ENCODE data around the gene TUT4.
A peak's percentile ranks its signal among the peaks of the same experiment; 100 is the strongest.

Gene TUT4

DNA sequence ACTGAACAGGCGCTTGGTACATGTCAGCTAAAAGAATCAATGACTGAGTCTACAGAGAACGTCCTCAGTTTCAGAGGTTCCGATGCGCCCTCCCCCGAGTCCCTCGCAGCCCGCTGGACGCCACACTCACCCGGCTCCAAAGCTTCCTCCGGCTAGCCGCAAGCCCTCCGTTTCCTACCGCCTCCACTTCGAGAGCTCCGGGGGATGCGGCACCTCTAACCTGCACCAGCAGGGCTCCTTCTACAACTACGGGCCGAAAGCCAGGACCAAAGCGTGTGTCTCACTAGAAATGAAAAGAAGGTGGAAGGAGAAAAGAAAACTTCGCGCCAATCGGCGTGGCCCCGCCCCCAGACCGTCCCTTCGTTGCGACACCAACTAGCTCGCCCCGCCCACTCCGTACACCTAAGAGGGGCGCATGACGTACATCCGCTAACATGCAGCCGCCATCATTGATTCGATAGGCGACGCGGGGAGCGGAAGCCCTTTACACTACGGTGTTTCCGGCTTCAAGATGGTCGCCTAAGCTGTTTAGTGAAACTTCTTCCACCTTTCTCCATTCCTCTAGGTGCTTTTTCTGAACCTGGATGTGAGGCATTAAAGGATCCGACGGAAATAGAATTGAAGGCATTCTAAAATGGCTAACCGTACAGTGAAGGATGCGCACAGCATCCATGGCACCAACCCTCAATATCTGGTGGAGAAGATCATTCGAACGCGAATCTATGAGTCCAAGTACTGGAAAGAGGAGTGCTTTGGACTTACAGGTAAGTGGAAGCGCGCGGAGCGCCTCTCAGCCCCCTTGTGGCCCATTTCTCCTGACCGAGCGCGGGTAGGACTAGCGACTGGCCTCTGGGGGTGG is 148.5 kb downstream of the TUT4 start, which contains the start of the genes ORC1 and PRPF38A:
Gene ORC1 (minus strand): TSS at position 308 of the 859 bp plus-strand sequence. CDS start 2,200 bp downstream, outside the sequence.
Gene PRPF38A (plus strand): TSS at position 487 of the 859 bp plus-strand sequence. CDS start 148 bp downstream, at position 635.
- peak; percentile 99 for DNase-seq (ENCODE audit: low read depth, low spot score)

DNA sequence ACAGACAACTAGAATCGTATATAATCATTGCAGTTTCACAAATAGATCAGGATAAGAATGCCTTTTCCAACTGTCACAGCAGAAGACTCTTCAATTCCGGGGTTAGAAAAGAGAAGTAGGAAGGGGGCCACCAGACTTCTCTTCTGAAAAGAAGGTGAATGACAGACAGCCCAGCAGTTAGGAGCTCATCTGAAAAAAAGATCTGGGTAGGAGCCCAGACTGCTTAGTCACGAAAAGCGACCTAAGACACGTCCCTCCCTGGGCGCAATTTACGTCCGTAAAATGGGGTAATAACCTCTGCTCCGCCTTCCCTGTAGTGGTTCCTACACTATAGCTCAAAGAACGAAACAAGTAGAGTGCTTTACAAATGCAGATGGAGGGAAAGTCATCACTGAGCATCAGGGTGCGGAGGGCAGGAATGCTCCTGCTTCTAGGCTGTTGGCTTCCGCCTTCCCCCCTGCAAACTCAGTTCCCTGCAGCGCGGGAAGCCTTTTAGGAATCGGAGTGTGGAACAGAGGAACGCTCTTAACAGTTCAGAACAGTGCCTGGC is 149.3 kb downstream of the TUT4 start:
- DNase-seq (ENCODE audit: low read depth, low spot score) = peak; percentile 72

DNA sequence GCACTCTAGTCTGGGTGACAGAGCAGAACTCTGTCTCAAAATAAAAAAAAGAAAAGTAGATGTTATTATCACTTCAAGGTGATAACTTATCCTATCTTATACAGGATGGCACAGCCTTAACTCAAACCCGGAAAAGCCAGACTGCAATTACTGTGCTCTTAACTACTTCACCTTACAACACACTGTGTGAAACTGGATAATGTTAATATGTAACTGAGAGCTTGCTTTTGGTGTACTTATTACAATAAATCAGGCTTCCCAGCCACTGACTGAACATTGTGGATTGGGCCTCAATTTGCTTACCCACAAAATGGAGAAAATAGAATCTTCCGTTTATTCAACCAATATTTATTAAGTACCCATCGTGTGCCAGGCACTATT is 150.0 kb downstream of the TUT4 start:
- DNase-seq (ENCODE audit: low read depth, low spot score) = no peak

DNA sequence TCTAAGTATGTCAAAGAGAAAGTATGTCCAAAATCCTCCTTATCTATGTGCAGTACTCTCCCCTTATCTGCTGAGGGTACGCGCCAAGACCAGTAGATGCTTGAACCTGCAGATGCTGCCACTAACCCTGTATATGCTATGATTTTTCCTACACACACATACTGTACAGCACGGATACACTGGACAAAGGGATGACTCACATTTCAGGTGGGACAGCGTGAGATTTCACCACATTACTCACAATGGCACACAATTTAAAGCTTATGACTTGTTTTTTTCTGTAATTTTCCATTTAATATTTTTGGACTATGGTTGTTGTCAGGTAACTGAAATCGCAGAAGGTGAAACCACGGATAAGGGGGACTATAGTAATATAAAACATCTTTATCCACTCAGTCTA is 152.8 kb downstream of the TUT4 start:
- no peak for DNase-seq (ENCODE audit: low read depth, low spot score)

DNA sequence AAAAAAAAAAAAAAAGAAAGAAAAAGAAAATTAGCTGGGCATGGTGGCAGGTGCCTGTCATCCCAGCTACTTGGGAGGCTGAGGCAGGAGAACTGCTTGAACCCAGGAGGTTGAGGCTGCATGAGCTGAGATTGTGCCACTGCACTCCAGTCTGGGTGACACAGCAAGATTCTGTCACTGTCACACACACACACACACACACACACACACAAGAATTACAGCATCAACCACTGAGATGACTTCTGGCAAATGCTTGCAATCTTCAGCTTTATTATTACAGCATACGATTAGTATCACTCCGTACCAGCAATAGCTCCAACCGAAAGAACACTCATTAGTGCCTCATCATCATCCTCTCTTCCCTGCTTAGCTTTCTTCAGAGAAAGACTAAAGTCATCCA is 153.3 kb downstream of the TUT4 start:
- no peak for DNase-seq (ENCODE audit: low read depth, low spot score)

DNA sequence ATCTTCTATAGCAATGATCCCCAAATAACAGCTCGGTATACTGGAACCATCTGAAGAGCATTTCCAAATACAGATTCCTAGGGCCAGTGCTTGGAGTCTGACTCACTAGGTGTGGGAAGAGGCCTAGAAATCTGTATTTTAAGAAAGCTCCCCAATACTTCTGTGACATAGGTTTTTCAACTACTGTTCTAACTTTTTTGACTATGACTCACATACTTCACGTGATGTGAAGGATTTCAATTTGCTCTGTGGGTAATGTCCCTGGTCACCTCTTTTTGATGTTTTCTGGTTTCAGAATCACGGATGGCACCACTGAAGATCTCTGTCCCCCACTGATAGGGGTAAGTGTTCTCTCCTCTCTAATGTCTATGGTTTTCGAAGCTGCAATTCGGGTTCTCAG is 159.7 kb downstream of the TUT4 start:
- no peak for DNase-seq (ENCODE audit: low read depth, low spot score)

DNA sequence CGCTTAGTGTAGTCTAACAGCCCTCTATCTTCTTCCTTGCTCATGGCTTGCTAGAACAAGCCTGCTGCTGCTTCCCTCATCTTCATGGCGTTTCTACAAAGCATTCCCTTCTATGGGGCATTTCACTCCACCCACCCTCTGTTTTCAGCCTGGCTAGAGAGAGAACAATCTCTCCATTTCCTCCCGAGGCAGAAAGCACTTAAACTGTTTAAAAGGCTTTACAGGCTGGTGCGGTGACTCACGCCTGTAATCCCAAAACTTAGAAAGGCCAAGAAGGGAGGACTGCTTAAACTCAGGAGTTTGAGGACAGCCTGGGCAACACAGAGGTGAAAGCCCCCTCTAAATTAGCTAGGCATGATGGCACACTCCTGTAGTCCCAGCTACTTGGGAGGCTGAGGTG is 166.4 kb downstream of the TUT4 start:
- DNase-seq (ENCODE audit: low read depth, low spot score) = peak; percentile 15

DNA sequence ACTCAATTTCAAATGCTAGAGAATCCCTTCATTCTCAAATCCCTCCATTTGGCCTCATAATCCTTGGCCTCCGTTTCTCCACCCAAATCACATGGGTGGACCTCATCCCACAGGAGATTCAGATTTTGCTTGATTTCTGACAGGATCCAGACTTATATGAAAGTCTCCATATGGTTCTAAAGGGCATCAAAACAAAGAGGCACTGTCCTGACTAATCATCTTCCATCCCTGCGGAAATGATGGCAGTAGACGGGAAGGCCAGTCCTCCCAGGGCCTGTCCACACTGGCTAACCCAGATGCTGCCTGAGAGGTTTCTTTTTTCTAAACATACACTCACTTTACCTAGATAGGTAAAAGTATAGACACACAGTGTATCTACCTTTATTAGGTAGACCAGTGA is 167.5 kb downstream of the TUT4 start:
- no peak for DNase-seq (ENCODE audit: low read depth, low spot score)
